ENCODE measurements around the gene RAB9A.

The RAB9A gene

GRCh38 chrX:13652850-13653693 lies 35.9 kb upstream of the RAB9A start, which contains the start of gene TCEANC:
Gene TCEANC (plus strand): TSS chrX:13653141. CDS start chrX:13662509, 9,368 bp downstream.
- Histone ChIP-seq H3K9me3 (ENCODE audit: low read length) (no peaks in the 10 kb centered on the region), H3K4me2 (ENCODE audit: low read length) (peak within 1 kb of the TSS; percentile 99), H4K20me1 (ENCODE audit: insufficient read depth, low read length) (no peaks in the 10 kb centered on the region), H3K9me2 (ENCODE audit: low read depth, low read length) (no peaks in the 10 kb centered on the region), H3K9ac (ENCODE audit: low read length) (peak within 1 kb of the TSS; percentile 84), H3K4me3 (ENCODE audit: low read depth, low read length, poor library complexity, severe bottlenecking) (peak within 1 kb of the TSS; percentile 64), H3K36me3 (ENCODE audit: insufficient read depth, low read length) (peaks cover 4% of the 10 kb centered on the region; the same call in 1 of the 2 replicates), H3K79me2 (ENCODE audit: insufficient read depth, low read length) (no peaks in the 10 kb centered on the region), H3K27me3 (ENCODE audit: insufficient read depth, low read length) (no peaks in the 10 kb centered on the region), H2AFZ (ENCODE audit: low read length) (peak within 1 kb of the TSS; percentile 73; the same call in 1 of the 2 replicates), H3K4me1 (ENCODE audit: insufficient read depth, low read length, severe bottlenecking) (peaks cover 17% of the 10 kb centered on the region), H3F3A (ENCODE audit: insufficient read depth, low read length) (no peaks in the 10 kb centered on the region), H3K27ac (ENCODE audit: low read depth, low read length, poor library complexity, severe bottlenecking) (peak within 1 kb of the TSS; percentile 83)
- TF ChIP-seq CTCF (IDR thresholded peaks at IDR 0.05; ENCODE audit: low read length) = no peak
- TF ChIP-seq EZH2 (IDR thresholded peaks at IDR 0.05; ENCODE audit: borderline replicate concordance, low read length) = no peak

GRCh38 chrX:13654116-13654515 lies 34.8 kb upstream of the RAB9A start:
- Histone ChIP-seq H3K79me2 (ENCODE audit: insufficient read depth, low read length) (no peaks in the 10 kb centered on the region), H3F3A (ENCODE audit: insufficient read depth, low read length) (no peaks in the 10 kb centered on the region), H3K27ac (ENCODE audit: low read depth, low read length, poor library complexity, severe bottlenecking) (peak overlapping the region; percentile 83), H3K9ac (ENCODE audit: low read length) (peak overlapping the region; percentile 72), H3K4me2 (ENCODE audit: low read length) (peak overlapping the region; percentile 97), H3K9me3 (ENCODE audit: low read length) (no peaks in the 10 kb centered on the region), H3K4me1 (ENCODE audit: insufficient read depth, low read length, severe bottlenecking) (peaks cover 24% of the 10 kb centered on the region), H3K27me3 (ENCODE audit: insufficient read depth, low read length) (no peaks in the 10 kb centered on the region), H2AFZ (ENCODE audit: low read length) (no peak overlapping the region), H4K20me1 (ENCODE audit: insufficient read depth, low read length) (no peaks in the 10 kb centered on the region), H3K4me3 (ENCODE audit: low read depth, low read length, poor library complexity, severe bottlenecking) (peak overlapping the region; percentile 64), H3K9me2 (ENCODE audit: low read depth, low read length) (no peaks in the 10 kb centered on the region), H3K36me3 (ENCODE audit: insufficient read depth, low read length) (peaks cover 4% of the 10 kb centered on the region; the same call in 1 of the 2 replicates)
- TF ChIP-seq EZH2 (IDR thresholded peaks at IDR 0.05; ENCODE audit: borderline replicate concordance, low read length) (no peak), CTCF (IDR thresholded peaks at IDR 0.05; ENCODE audit: low read length) (no peak)

GRCh38 chrX:13655674-13656073 lies 33.3 kb upstream of the RAB9A start:
- H4K20me1 ChIP-seq (ENCODE audit: insufficient read depth, low read length) = no peaks in the 10 kb centered on the region

More at GRCh38 chrX:13655674-13656073, 33.3 kb upstream of the RAB9A start:
- H3K9me2 ChIP-seq (ENCODE audit: low read depth, low read length) = no peaks in the 10 kb centered on the region
- H3F3A ChIP-seq (ENCODE audit: insufficient read depth, low read length) = no peaks in the 10 kb centered on the region
- H3K4me3 ChIP-seq (ENCODE audit: low read depth, low read length, poor library complexity, severe bottlenecking) = no peak overlapping the region
- TF ChIP-seq EZH2 (IDR thresholded peaks at IDR 0.05; ENCODE audit: borderline replicate concordance, low read length) (no peak), CTCF (IDR thresholded peaks at IDR 0.05; ENCODE audit: low read length) (no peak)
- H3K9me3 ChIP-seq (ENCODE audit: low read length) = no peaks in the 10 kb centered on the region
- H3K4me2 ChIP-seq (ENCODE audit: low read length) = no peak overlapping the region
- H3K27me3 ChIP-seq (ENCODE audit: insufficient read depth, low read length) = no peaks in the 10 kb centered on the region
- no peak overlapping the region for H3K9ac ChIP-seq (ENCODE audit: low read length)
- peaks cover 26% of the 10 kb centered on the region for H3K4me1 ChIP-seq (ENCODE audit: insufficient read depth, low read length, severe bottlenecking)
- no peak overlapping the region for H2AFZ ChIP-seq (ENCODE audit: low read length)
- H3K79me2 ChIP-seq (ENCODE audit: insufficient read depth, low read length) = no peaks in the 10 kb centered on the region
- no peak overlapping the region for H3K27ac ChIP-seq (ENCODE audit: low read depth, low read length, poor library complexity, severe bottlenecking)
- peaks cover 14% of the 10 kb centered on the region for H3K36me3 ChIP-seq (ENCODE audit: insufficient read depth, low read length)

All from OCI-LY1 (cell line).